A549 (cell line): Measurements from ENCODE around the gene C4orf36.

Source experiments
- CHD2 ChIP-seq: fragments of 150-350 bp; IDR thresholded peaks from 2 replicates; pipeline ENCODE4 v1.6.1; 2014; ENCODE audit warnings: low read length; ENCODE audit not compliant: partially characterized antibody
- CHD4 ChIP-seq: fragments of 200-600 bp; sonication (generic); IDR thresholded peaks from 2 replicates; pipeline ENCODE4 v1.6.1; 2016; ENCODE audit warnings: antibody characterized with exemption, mild to moderate bottlenecking, borderline replicate concordance
- EP300 ChIP-seq, 2 experiments: fragments of >200 bp; sonication (Bioruptor Twin); formaldehyde crosslinking; IDR thresholded peaks; 2 replicates in 1 of 2; 3 replicates in 1 of 2; pipeline ENCODE4 v1.6.1; 2016 to 2017
- KDM1A ChIP-seq: fragments of 200-600 bp; sonication (generic); IDR thresholded peaks from 2 replicates; pipeline ENCODE4 v1.6.1; 2016; ENCODE audit warnings: low read depth, mild to moderate bottlenecking
- PHF8 ChIP-seq: fragments of 200-600 bp; sonication (generic); IDR thresholded peaks from 2 replicates; pipeline ENCODE4 v1.6.1; 2016; ENCODE audit warnings: low read depth, mild to moderate bottlenecking, antibody characterized with exemption, moderate library complexity, borderline replicate concordance
- POLR2A ChIP-seq: IDR thresholded peaks from 2 replicates; pipeline ENCODE4 v1.6.1; 2012; ENCODE audit warnings: mild to moderate bottlenecking, low read length
- RFX5 ChIP-seq: fragments of 450-650 bp; IDR thresholded peaks from 2 replicates; pipeline ENCODE4 v1.7.1; 2014; ENCODE audit warnings: antibody characterized with exemption, mild to moderate bottlenecking, moderate library complexity
- SMC3 ChIP-seq: fragments of >200 bp; sonication (Bioruptor Twin); formaldehyde crosslinking; IDR thresholded peaks from 3 replicates; pipeline ENCODE4 v1.6.1; 2018; ENCODE audit warnings: inconsistent platforms
- ZC3H11A ChIP-seq: fragments of 450-650 bp; IDR thresholded peaks from 2 replicates; pipeline ENCODE4 v1.6.1; 2014; ENCODE audit warnings: antibody characterized with exemption, mild to moderate bottlenecking
- TF ChIP-seq, protein P1 (sequence below): fragments of >200 bp; sonication (Bioruptor Twin); formaldehyde crosslinking; IDR thresholded peaks from 3 replicates; pipeline ENCODE4 v1.5.1; 2016
- TF ChIP-seq, protein P2 (sequence below): IDR thresholded peaks from 2 replicates; pipeline ENCODE4 v1.6.1; 2012

- no peak for TF ChIP-seq EP300 (IDR thresholded peaks at IDR 0.05)
- TF ChIP-seq SMC3 = no peak
- no peak for TF ChIP-seq POLR2A
- TF ChIP-seq, protein P1, sequence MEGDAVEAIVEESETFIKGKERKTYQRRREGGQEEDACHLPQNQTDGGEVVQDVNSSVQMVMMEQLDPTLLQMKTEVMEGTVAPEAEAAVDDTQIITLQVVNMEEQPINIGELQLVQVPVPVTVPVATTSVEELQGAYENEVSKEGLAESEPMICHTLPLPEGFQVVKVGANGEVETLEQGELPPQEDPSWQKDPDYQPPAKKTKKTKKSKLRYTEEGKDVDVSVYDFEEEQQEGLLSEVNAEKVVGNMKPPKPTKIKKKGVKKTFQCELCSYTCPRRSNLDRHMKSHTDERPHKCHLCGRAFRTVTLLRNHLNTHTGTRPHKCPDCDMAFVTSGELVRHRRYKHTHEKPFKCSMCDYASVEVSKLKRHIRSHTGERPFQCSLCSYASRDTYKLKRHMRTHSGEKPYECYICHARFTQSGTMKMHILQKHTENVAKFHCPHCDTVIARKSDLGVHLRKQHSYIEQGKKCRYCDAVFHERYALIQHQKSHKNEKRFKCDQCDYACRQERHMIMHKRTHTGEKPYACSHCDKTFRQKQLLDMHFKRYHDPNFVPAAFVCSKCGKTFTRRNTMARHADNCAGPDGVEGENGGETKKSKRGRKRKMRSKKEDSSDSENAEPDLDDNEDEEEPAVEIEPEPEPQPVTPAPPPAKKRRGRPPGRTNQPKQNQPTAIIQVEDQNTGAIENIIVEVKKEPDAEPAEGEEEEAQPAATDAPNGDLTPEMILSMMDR = no peak
- no peak for TF ChIP-seq ZC3H11A
- TF ChIP-seq, protein P2, sequence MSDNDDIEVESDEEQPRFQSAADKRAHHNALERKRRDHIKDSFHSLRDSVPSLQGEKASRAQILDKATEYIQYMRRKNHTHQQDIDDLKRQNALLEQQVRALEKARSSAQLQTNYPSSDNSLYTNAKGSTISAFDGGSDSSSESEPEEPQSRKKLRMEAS = no peak
- no peak for TF ChIP-seq KDM1A
- TF ChIP-seq PHF8 = no peak
- no peak for TF ChIP-seq CHD2
- TF ChIP-seq CHD4 = no peak
- TF ChIP-seq RFX5 = no peak
Observed at GRCh38 chr4:86847571-86847970, 44.7 kb downstream of the C4orf36 start.
